ENCODE data around the gene IFNA10. TPM values are rescaled to one million over a fixed set of nuclear protein-coding genes. Genes with fewer than 3 reads are reported as not detected.
"Not testable (repeated sequence)": the region's sequence is repeated elsewhere in the genome, so short reads cannot be mapped to it uniquely, and the experiment has no call there.

The IFNA10 gene
- total RNA-seq (2014; rRNA removed; shearing (Covaris generic)): not detected in 2 replicates

- not testable (repeated sequence) for DNase-seq (ENCODE audit: low read depth)
Measured at GRCh38 chr9:21207043-21207442, at the start of gene IFNA10. TSS of gene IFNA10 (minus strand) at chr9:21207143. CDS start at chr9:21207097, 46 bp downstream.

- DNase-seq (ENCODE audit: low read depth): no peak
Measured at GRCh38 chr9:21255538-21256212, 48.7 kb upstream of the IFNA10 start.

DNA sequence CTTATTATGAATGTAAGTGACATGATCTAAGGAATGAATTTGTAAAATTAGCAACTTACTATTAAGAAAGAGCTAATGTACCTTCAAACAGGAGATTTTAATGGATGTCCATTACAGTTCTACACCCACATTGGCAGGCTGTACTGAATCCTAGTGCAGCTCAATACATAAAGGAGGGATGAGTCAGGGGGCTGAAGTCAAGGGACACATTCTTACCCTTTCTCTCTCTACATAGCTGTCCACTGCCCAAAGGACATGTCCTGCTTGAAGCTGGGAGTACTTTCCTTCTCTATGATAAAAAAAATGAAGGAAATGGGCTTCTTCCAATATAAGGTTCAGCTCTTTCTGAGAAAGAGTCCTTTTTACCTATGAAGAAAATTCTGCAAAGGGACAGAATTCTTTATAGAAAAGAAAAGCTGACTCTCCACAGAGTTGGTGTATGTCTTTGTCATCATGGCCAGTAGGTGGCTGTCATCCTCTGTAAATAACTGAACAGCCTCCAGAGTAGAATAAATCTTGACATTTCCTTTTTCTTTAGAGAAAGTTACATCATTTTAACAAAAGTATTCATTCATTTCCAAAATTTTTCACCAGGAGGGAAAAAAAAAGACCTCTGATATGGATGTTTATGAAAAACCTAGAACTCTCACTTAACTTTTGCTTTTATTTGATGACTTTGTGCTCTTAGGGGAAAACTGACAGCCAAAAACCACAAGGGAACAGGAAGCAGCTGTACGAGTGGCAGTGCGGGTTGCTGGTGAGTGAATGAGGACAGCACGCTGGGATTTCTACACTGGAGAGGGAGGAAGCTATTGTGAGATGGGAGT lies 46.0 kb upstream of the IFNA10 start:
- DNase-seq (ENCODE audit: low read depth): peak; percentile 62

GRCh38 chr9:21251638-21252037 lies 44.7 kb upstream of the IFNA10 start:
- no peak for DNase-seq (ENCODE audit: low read depth)

DNA sequence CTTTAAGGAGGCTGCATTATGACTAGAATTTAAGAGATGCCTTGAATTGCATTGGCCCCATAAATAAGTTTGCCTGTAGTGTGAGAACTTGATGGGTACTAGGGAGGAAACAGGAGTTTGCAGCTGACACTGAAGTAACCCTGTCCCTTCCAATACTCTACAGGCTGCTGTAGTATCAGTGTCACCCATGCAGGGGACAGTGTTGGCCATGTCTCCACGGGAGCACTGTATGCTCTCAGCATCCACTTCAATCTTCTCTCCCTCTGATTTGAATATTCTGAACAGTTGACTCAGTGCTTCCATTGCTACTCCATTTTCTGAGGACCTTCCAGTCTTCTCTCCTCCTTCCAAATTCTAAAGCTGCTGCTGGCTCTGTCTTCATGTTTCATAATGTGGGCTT lies 44.2 kb upstream of the IFNA10 start:
- no peak for DNase-seq (ENCODE audit: low read depth)

DNA sequence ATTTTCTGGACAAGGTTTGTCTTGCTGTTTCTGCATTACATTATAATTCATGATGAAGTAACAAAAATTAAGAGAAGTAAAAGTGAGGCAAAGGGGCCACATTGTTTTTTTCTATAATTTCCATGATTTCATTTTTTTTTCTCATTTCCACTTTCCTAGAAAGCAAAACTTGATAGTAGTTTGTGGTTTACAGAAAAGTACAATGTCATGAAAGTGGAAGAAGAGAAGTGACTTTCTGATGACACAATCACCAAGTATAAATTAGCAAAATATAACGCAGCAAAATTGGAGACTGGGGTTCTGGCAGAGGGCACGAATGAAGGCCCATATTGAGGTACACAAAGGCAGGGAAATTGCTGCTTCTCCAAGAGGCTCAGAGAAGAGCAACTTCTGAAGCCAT lies 37.9 kb upstream of the IFNA10 start:
- DNase-seq (ENCODE audit: low read depth): no peak

GRCh38 chr9:21239911-21240310 lies 33.0 kb upstream of the IFNA10 start, which contains the start of gene IFNA14:
TSS of gene IFNA14 (minus strand) at chr9:21240005. CDS start at chr9:21239935, 70 bp downstream.
- no peak for DNase-seq (ENCODE audit: low read depth)

DNA sequence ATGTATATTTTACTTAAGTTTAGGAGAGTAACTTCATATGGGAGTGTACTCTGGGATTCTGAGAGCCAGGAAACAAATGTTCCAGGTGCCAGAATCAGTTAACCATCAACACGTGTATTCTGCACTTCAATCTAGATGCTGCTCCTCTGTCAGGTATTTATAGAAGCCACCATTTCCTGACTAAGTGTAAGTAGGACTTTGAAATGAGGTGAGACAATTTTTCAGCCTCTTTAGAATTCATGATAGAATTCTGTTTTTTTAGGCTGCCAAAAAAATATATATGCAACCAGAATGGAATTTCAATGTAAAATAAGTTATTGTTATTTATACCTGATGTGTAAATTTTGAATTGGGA lies 29.4 kb upstream of the IFNA10 start:
- DNase-seq (ENCODE audit: low read depth): not testable (repeated sequence)

GRCh38 chr9:21235468-21236359 lies 28.8 kb upstream of the IFNA10 start:
- DNase-seq (ENCODE audit: low read depth): peak; percentile 64

DNA sequence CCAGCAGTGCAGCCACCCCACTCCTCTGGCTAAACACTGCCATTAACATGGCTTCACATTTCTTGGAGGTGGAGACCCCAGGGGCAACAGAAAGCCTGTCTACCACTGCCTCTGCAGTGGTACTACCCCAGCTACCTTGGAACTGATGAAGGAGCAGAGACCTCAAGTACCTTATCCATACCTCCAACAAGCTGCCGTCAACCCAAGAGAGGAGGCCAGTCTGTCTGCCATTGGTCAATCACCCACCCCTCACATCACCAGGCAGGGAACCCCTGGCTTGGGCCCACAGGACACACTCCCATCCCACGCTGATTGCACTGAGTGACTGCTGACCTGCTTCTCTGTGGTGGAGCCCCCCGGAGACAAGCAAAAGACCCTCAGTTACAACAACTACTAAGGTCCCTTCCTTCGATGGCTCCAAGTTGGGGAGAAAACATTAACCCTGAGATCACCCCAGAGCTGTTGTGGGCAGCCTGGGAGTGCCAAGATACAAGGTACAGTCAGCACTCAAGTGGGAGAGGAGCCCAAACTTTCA lies 27.3 kb upstream of the IFNA10 start:
- DNase-seq (ENCODE audit: low read depth): no peak

DNA sequence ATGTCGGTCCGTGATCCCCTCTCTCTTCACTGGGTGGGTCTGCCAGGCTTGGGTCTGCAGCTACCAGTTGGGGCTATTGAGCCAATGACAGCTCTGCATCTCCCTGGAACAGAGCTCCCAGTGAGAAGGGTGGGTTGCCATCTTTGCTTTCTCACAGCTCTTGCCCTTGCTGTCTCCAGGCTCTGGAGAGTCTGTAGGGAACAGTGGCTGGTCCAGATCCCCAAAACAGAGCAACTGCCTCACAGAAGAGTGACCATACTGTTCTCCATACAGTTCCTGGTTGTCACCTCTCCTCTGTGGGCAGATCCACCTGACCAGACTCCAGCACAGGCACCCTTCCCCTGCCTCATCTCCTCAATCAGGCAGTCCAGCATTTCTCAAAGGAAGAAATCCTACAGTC lies 26.3 kb upstream of the IFNA10 start:
- no peak for DNase-seq (ENCODE audit: low read depth)

GRCh38 chr9:21228122-21228521 lies 21.2 kb upstream of the IFNA10 start, which contains the start of gene IFNA17:
TSS of gene IFNA17 (minus strand) at chr9:21228222. CDS start at chr9:21228173, 49 bp downstream.
- DNase-seq (ENCODE audit: low read depth): no peak

- DNase-seq (ENCODE audit: low read depth): not testable (repeated sequence)
Measured at GRCh38 chr9:21217211-21217610, 10.3 kb upstream of the IFNA10 start, which contains the start of gene IFNA16. TSS of gene IFNA16 (minus strand) at chr9:21217311. CDS start at chr9:21217305, 6 bp downstream.

DNA sequence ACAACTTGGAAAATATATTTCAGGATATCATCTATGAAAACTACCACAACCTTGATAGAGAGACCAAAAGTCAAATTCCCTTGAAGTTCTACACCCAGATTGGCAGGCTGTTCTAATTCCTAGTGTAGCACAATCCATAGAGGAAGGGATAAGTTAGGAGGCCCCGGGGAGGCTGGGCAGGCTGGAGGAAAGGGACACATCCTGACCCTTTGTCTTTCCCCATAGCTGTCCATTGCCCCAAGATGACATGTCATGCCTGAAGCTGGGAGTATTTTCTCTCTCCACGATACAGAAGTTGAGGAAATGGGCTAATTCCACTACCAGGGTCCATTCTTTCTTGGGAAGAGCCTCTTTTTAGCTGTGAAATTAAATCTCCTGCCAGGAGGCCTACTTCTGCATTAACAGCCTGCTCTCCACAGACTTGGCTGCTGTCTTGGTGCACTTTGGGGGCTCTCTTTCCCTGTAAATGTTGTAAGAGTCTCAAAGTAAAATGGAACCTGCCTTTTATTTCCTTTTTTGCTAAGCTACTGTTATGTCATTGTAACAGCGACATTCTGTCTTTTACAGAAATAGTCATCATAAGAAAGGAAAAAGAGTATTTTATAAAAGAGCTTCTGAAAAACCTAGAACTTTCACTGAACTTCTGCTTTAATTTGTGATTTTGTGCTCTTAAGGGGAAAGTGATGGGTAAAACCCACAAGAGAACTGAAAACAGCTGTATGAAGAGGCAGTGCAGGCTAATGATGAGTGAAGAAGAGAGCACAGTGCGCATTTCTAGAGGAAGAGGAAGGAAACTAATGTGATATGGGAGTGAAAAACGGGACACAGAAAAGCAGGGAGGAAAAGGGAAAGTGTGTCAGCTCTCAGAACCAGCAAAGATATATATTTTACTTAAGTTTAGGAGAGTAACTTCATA lies 6.7 kb upstream of the IFNA10 start:
- peak; percentile 9 for DNase-seq (ENCODE audit: low read depth)

- DNase-seq (ENCODE audit: low read depth): not testable (repeated sequence)
Measured at GRCh38 chr9:21212160-21212559, 5.2 kb upstream of the IFNA10 start.

- DNase-seq (ENCODE audit: low read depth): not testable (repeated sequence)
Measured at GRCh38 chr9:21210782-21211181, 3.8 kb upstream of the IFNA10 start.

DNA sequence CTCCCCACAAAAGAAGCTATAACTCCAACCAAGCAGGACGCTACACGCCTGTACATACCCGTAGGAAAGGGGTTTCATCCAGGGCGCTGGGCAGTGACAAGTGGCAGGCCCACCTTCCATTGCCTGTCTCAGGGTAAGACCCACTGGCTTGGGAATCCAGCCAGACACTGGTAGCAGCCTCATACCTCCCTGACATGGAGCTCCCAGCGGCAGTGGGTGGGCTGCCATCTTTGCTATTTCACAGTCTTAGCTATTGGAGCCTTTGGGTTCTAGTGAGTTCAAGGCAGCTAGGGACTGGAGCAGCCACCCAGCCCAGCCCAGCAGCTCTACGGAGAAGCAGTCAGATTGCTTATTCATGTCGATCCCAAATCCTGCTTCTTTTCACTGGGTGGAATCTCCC lies 3.4 kb upstream of the IFNA10 start:
- no peak for DNase-seq (ENCODE audit: low read depth)

DNA sequence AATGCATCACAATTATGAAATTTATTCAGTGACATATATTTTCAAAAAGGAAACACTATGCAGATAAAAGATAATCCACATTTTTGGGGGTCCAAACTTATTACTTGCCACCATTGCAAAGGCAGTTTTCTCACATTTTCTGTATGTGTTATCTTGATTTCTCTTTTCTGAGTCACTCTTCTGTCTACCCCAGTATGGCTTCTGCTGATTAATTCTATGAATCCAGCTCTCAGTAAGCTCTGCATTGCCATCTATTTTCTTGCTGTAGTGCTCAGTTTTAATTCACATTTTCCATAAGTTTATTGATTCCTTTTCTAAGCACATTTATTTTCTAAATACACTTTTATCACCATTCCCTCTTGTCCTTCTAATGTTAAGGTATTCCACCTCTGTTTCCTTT lies 1.7 kb downstream of the IFNA10 start:
- DNase-seq (ENCODE audit: low read depth): no peak

DNA sequence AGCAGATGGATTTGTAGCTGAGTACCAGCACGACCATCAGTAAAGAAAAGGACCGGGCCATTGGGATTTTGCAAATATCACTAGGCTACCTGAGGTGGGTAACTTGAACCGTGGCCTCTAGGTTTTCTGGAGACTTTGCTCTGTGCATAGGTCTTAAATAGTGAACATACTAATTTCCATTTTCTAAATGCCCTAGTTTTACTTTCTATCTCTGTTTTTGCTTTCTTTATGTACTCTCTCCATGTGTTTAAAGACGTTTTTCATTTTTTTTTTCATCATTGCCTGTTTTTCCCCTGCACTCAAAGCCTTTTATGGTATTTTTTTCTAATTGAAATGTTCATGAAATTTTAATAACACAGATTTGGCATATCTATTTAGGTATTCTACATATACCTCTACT lies 4.8 kb downstream of the IFNA10 start, which contains the start of gene IFNA7:
Gene IFNA7 (minus strand): TSS at position 101 of the 400 bp plus-strand sequence. CDS start 40 bp downstream, at position 61.
- DNase-seq (ENCODE audit: low read depth): not testable (repeated sequence)

Data from M059J (cell line).